GM23338 (cell line): ENCODE data around the gene RNF157. TPM values are rescaled to one million over a fixed set of nuclear protein-coding genes. Genes with fewer than 3 reads are reported as not detected.

Experiments used
- ATAC-seq: fragments of 200-7000 bp; cut with Tn5 transposase; 3 replicates; pipeline ENCODE4 v1.9.1; 2020
- DNase-seq: peaks from one replicate; pipeline ENCODE4 v3.0.0-alpha.2; 2015; ENCODE audit warnings: low spot score
- H2AFZ ChIP-seq: fragments of 200-600 bp; sonication (generic); 2 replicates; pipeline ENCODE4 v1.8.0; 2016; ENCODE audit warnings: antibody characterized with exemption, mild to moderate bottlenecking, moderate library complexity
- H3F3A ChIP-seq: fragments of 200-600 bp; sonication (generic); replicated peaks from 2 replicates; pipeline ENCODE4 v1.8.0; 2017; ENCODE audit warnings: antibody characterized with exemption, mixed run types, low read depth
- H3K27ac ChIP-seq: fragments of 200-600 bp; sonication (generic); 2 replicates; pipeline ENCODE4 v1.6.1; 2016; ENCODE audit warnings: low read depth
- H3K27me3 ChIP-seq: fragments of 200-600 bp; sonication (generic); 2 replicates; pipeline ENCODE4 v1.8.0; 2016; ENCODE audit warnings: mild to moderate bottlenecking, mixed run types, moderate library complexity; ENCODE audit not compliant: insufficient read depth
- H3K36me3 ChIP-seq: fragments of 200-600 bp; sonication (generic); 2 replicates; pipeline ENCODE4 v1.8.0; 2016; ENCODE audit warnings: mild to moderate bottlenecking; ENCODE audit not compliant: insufficient read depth
- H3K4me1 ChIP-seq: fragments of 200-600 bp; sonication (generic); 2 replicates; pipeline ENCODE4 v1.8.0; 2016; ENCODE audit warnings: mild to moderate bottlenecking, moderate library complexity; ENCODE audit not compliant: insufficient read depth
- H3K4me2 ChIP-seq: fragments of 200-600 bp; sonication (generic); 2 replicates; pipeline ENCODE4 v1.7.1; 2017; ENCODE audit warnings: mixed run types
- H3K4me3 ChIP-seq: fragments of 200-600 bp; sonication (generic); 2 replicates; pipeline ENCODE4 v1.6.1; 2016; ENCODE audit warnings: mixed run types
- H3K79me2 ChIP-seq: fragments of 200-600 bp; sonication (generic); replicated peaks from 2 replicates; pipeline ENCODE4 v1.8.0; 2017; ENCODE audit warnings: mild to moderate bottlenecking; ENCODE audit not compliant: insufficient read depth
- H3K9me2 ChIP-seq: fragments of 200-600 bp; sonication (generic); 2 replicates; pipeline ENCODE4 v1.8.0; 2017; ENCODE audit not compliant: insufficient read depth
- H4K20me1 ChIP-seq: fragments of 200-600 bp; sonication (generic); replicated peaks from 2 replicates; pipeline ENCODE4 v1.8.0; 2017; ENCODE audit warnings: mild to moderate bottlenecking; ENCODE audit not compliant: insufficient read depth
- H3K27ac Mint-ChIP-seq: 2 replicates; pipeline ENCODE4 v1.8.0; 2020; ENCODE audit warnings: inconsistent platforms, mild to moderate bottlenecking, moderate library complexity, mixed read lengths
- H3K27me3 Mint-ChIP-seq: 3 replicates; pipeline ENCODE4 v1.8.0; 2022; ENCODE audit warnings: low read depth, mild to moderate bottlenecking, moderate library complexity, mixed read lengths, inconsistent platforms; ENCODE audit not compliant: insufficient read depth, poor library complexity
- H3K36me3 Mint-ChIP-seq: 3 replicates; pipeline ENCODE4 v1.8.0; 2021; ENCODE audit warnings: low read depth, mild to moderate bottlenecking, inconsistent platforms, moderate library complexity, mixed read lengths
- H3K4me1 Mint-ChIP-seq: 3 replicates; pipeline ENCODE4 v1.8.0; 2020; ENCODE audit warnings: mild to moderate bottlenecking, inconsistent platforms, mixed read lengths
- H3K4me3 Mint-ChIP-seq: 3 replicates; pipeline ENCODE4 v1.8.0; 2021; ENCODE audit warnings: moderate library complexity, mild to moderate bottlenecking, inconsistent platforms, mixed read lengths
- H3K9me3 Mint-ChIP-seq: 3 replicates; pipeline ENCODE4 v1.8.0; 2020; ENCODE audit warnings: moderate library complexity, mild to moderate bottlenecking, inconsistent platforms, mixed read lengths
- CREB1 ChIP-seq: fragments of 250-450 bp; sonication (Bioruptor Pico); IDR thresholded peaks from 2 replicates; pipeline ENCODE4 v1.5.0; 2020; ENCODE audit warnings: low read depth, mild to moderate bottlenecking, moderate library complexity
- EZH2phosphoT487 ChIP-seq: fragments of 200-600 bp; sonication (generic); IDR thresholded peaks from one replicate; pipeline ENCODE4 v1.8.1; 2018; ENCODE audit warnings: antibody characterized with exemption; ENCODE audit not compliant: unreplicated experiment
- JUNB ChIP-seq: IDR thresholded peaks from one replicate; pipeline ENCODE4 v1.6.1; 2016; ENCODE audit warnings: antibody characterized with exemption; ENCODE audit not compliant: unreplicated experiment
- POLR2AphosphoS5 ChIP-seq: IDR thresholded peaks from 2 replicates; pipeline ENCODE4 v1.6.1; 2016; ENCODE audit warnings: antibody characterized with exemption, low read depth
- STAT1 ChIP-seq: IDR thresholded peaks from one replicate; pipeline ENCODE4 v1.6.1; 2016; ENCODE audit warnings: antibody characterized with exemption; ENCODE audit not compliant: unreplicated experiment
- ZNF331 ChIP-seq: fragments of 250-450 bp; sonication (Bioruptor Pico); IDR thresholded peaks from 2 replicates; pipeline ENCODE4 v1.5.0; 2020; ENCODE audit warnings: low read depth, mild to moderate bottlenecking, moderate library complexity
- polyA plus RNA-seq: library from polyadenylated mRNA; unstranded; fragments of >200 nt; fragmentation: Nextera tagmentation; extraction: Ambion mirVana; gene quantifications from 2 replicates; pipeline ENCODE4 v1.2.1, GENCODE V29; 2016
- total RNA-seq: library from RNA; depleted of rRNA; stranded (reverse); fragments of >200 nt; shearing (Covaris generic); gene quantifications from 2 replicates; pipeline ENCODE4 v1.2.3, GENCODE V29; 2014
- TF ChIP-seq, protein P1 (sequence below), 2 experiments: fragments of 200-600 bp in 1 of 2; sonication (generic) in 1 of 2; conservative IDR thresholded peaks; 2 replicates each; pipeline versions ENCODE4 v1.5.1 to v1.6.1; 2016 to 2017; ENCODE audit warnings: antibody characterized with exemption in 2 of 2, low read depth in 2 of 2, mild to moderate bottlenecking in 2 of 2, moderate library complexity in 1 of 2
- TF ChIP-seq, protein P2 (sequence below): IDR thresholded peaks from 2 replicates; pipeline ENCODE4 v1.6.1; 2016; ENCODE audit warnings: antibody characterized with exemption
- TF ChIP-seq, protein P3 (sequence below): IDR thresholded peaks from one replicate; pipeline ENCODE4 v1.6.1; 2018; ENCODE audit warnings: antibody characterized with exemption; ENCODE audit not compliant: unreplicated experiment

The RNF157 gene
- total and polyA plus RNA-seq, 2 experiments from 2014 or later: 7.8 to 11.7 TPM

DNA sequence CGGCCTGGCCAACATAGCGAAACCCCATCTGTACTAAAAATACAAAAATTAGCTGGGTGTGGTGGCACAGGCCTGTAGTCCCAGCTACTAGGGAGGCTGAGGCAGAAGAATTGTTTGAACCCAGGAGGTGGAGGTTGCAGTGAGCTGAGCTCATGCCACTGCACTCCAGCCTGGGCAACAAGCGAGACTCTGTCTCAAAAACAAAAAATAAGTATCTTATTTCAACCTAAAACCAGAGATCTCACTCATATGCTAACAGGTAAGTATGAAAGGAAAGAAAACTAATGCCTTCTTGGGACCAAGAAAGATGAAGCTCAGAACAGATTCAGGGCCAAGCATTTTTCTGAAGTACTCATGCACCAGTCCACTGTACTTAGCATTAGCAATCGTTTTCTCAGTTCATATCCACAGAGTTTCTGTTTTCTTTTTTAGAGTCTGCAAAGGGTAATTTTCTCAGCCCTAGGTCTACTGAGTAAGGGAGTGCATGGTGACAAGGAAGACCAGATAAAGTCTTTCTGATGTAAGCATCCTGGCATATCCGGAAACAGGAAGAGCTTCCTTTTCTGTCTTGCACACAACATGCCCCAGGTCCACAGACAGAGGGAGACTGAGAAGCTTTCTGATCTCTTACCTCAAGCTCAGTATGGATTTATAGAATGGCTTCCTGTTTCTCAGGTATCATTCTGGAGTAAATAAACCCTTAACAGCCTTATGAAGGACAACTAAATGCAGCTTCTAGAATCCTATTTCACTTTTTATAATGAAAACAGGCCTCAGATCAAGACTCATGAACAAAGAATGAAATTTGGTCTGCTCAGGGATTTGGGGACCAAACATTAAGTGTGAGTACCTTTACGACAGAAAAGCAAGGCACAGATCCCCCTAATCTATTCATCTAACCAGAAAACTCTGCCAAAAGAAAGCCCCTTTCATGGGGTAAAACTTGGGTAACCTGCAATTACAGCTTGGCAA is 60.5 kb downstream of the RNF157 start (continued):
- TF ChIP-seq, protein P1, sequence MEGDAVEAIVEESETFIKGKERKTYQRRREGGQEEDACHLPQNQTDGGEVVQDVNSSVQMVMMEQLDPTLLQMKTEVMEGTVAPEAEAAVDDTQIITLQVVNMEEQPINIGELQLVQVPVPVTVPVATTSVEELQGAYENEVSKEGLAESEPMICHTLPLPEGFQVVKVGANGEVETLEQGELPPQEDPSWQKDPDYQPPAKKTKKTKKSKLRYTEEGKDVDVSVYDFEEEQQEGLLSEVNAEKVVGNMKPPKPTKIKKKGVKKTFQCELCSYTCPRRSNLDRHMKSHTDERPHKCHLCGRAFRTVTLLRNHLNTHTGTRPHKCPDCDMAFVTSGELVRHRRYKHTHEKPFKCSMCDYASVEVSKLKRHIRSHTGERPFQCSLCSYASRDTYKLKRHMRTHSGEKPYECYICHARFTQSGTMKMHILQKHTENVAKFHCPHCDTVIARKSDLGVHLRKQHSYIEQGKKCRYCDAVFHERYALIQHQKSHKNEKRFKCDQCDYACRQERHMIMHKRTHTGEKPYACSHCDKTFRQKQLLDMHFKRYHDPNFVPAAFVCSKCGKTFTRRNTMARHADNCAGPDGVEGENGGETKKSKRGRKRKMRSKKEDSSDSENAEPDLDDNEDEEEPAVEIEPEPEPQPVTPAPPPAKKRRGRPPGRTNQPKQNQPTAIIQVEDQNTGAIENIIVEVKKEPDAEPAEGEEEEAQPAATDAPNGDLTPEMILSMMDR (conservative IDR thresholded peaks at IDR 0.05; ENCODE audit: low read depth in 2 of 2): no peak
- TF ChIP-seq, protein P2, sequence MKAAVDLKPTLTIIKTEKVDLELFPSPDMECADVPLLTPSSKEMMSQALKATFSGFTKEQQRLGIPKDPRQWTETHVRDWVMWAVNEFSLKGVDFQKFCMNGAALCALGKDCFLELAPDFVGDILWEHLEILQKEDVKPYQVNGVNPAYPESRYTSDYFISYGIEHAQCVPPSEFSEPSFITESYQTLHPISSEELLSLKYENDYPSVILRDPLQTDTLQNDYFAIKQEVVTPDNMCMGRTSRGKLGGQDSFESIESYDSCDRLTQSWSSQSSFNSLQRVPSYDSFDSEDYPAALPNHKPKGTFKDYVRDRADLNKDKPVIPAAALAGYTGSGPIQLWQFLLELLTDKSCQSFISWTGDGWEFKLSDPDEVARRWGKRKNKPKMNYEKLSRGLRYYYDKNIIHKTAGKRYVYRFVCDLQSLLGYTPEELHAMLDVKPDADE: no peak
- no peak for TF ChIP-seq ZNF331 (CRISPR knock-in tag)
- no peak for TF ChIP-seq JUNB

DNA sequence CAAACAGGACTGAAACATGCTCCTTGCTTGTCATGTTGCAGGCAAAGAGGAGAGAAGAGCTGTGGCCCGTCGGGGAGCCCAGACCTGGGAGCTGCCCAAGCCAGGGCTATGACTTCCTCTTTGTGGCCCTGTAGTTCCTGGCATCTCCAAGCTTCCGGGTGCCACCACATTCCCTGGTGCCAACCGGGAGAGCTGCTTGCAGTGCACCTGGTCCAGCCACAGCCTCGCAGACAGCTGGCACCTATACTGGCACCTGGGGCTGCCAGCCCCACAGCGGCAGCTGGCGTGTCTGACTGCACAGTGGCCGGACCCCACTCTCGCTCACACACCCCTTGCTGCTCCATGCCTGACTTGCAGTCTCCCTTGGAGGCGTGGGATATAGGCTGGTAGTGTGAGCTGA is 62.2 kb downstream of the RNF157 start:
- Histone ChIP-seq H3K27ac (no peak overlapping the region), H3K9me2 (no peaks in the 10 kb centered on the region), H3K4me1 (peaks cover 8% of the 10 kb centered on the region), H3K27me3 (no peaks in the 10 kb centered on the region), H2AFZ (no peak overlapping the region), H4K20me1 (no peaks in the 10 kb centered on the region), H3K4me3 (no peak overlapping the region), H3K79me2 (no peaks in the 10 kb centered on the region), H3K36me3 (no peaks in the 10 kb centered on the region), H3F3A (no peaks in the 10 kb centered on the region; the same call in 1 of the 2 replicates), H3K4me2 (no peak overlapping the region)
- H3K36me3 Mint-ChIP-seq: no peaks in the 10 kb centered on the region
- H3K4me1 Mint-ChIP-seq: peaks cover 14% of the 10 kb centered on the region
- no peak overlapping the region for H3K4me3 Mint-ChIP-seq
- no peak overlapping the region for H3K27ac Mint-ChIP-seq
- DNase-seq (no peak), ATAC-seq (no peak)
- H3K9me3 Mint-ChIP-seq: no peaks in the 10 kb centered on the region
- H3K27me3 Mint-ChIP-seq: peaks cover 11% of the 10 kb centered on the region
- TF ChIP-seq, protein P3, sequence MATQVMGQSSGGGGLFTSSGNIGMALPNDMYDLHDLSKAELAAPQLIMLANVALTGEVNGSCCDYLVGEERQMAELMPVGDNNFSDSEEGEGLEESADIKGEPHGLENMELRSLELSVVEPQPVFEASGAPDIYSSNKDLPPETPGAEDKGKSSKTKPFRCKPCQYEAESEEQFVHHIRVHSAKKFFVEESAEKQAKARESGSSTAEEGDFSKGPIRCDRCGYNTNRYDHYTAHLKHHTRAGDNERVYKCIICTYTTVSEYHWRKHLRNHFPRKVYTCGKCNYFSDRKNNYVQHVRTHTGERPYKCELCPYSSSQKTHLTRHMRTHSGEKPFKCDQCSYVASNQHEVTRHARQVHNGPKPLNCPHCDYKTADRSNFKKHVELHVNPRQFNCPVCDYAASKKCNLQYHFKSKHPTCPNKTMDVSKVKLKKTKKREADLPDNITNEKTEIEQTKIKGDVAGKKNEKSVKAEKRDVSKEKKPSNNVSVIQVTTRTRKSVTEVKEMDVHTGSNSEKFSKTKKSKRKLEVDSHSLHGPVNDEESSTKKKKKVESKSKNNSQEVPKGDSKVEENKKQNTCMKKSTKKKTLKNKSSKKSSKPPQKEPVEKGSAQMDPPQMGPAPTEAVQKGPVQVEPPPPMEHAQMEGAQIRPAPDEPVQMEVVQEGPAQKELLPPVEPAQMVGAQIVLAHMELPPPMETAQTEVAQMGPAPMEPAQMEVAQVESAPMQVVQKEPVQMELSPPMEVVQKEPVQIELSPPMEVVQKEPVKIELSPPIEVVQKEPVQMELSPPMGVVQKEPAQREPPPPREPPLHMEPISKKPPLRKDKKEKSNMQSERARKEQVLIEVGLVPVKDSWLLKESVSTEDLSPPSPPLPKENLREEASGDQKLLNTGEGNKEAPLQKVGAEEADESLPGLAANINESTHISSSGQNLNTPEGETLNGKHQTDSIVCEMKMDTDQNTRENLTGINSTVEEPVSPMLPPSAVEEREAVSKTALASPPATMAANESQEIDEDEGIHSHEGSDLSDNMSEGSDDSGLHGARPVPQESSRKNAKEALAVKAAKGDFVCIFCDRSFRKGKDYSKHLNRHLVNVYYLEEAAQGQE: no peak
- TF ChIP-seq STAT1 (no peak), CREB1 (no peak), EZH2phosphoT487 (no peak), POLR2AphosphoS5 (no peak)
- TF ChIP-seq, protein P1 (conservative IDR thresholded peaks at IDR 0.05; ENCODE audit: low read depth in 2 of 2): no peak
- TF ChIP-seq, protein P2: no peak
